ENCODE data around the gene FXYD5.
A peak's percentile ranks its signal among the peaks of the same experiment; 100 is the strongest.

FXYD5 gene

GRCh38 chr19:35154525-35155406, at the start of gene FXYD5:
Gene FXYD5, plus strand, starts transcription at chr19:35154735. Its CDS starts 816 bp downstream, at chr19:35155551.
- peak; percentile 77 for DNase-seq

GRCh38 chr19:35105047-35105410, 49.5 kb upstream of the FXYD5 start:
- no peak for DNase-seq

- DNase-seq: no peak
Measured at GRCh38 chr19:35105411-35106290, 48.9 kb upstream of the FXYD5 start.

- DNase-seq: no peak
Measured at GRCh38 chr19:35106291-35106583, 48.3 kb upstream of the FXYD5 start.

GRCh38 chr19:35106898-35107541, 47.5 kb upstream of the FXYD5 start:
- DNase-seq: no peak

GRCh38 chr19:35107545-35107944, 47.0 kb upstream of the FXYD5 start:
- no peak for DNase-seq

- no peak for DNase-seq
Measured at GRCh38 chr19:35108730-35109129, 45.8 kb upstream of the FXYD5 start.

- DNase-seq: no peak
Measured at GRCh38 chr19:35109395-35110112, 45.0 kb upstream of the FXYD5 start.

- DNase-seq: no peak
Measured at GRCh38 chr19:35110974-35111373, 43.6 kb upstream of the FXYD5 start.

GRCh38 chr19:35112995-35113688, 41.4 kb upstream of the FXYD5 start:
- no peak for DNase-seq

- DNase-seq: peak; percentile 57
Measured at GRCh38 chr19:35114353-35115176, 40.0 kb upstream of the FXYD5 start.

- no peak for DNase-seq
Measured at GRCh38 chr19:35115177-35115951, 39.2 kb upstream of the FXYD5 start, which contains the start of gene FXYD3. Gene FXYD3, plus strand, starts transcription at chr19:35115823. Its CDS starts 3,554 bp downstream, at chr19:35119377.

GRCh38 chr19:35116072-35116801, 38.3 kb upstream of the FXYD5 start:
- DNase-seq: no peak

GRCh38 chr19:35117116-35117515, 37.4 kb upstream of the FXYD5 start:
- DNase-seq: no peak

- DNase-seq: no peak
Measured at GRCh38 chr19:35117799-35118198, 36.7 kb upstream of the FXYD5 start.

GRCh38 chr19:35118268-35119020, 36.1 kb upstream of the FXYD5 start:
- DNase-seq: no peak

GRCh38 chr19:35119091-35119490, 35.4 kb upstream of the FXYD5 start:
- DNase-seq: no peak

GRCh38 chr19:35119578-35120155, 34.9 kb upstream of the FXYD5 start:
- no peak for DNase-seq

All from CD4-positive, alpha-beta T cell treated with Interleukin-15 for 1 hour (primary cell).